NCI-H2171 treated with DMSO at 0.1 percent for 48 hours (cell line): ENCODE results near the gene CHID1.

Experiments
- DNase-seq: peaks from one replicate; lab custom pipeline; 2025; lab: John Stamatoyannopoulos, UW

The CHID1 gene

DNA sequence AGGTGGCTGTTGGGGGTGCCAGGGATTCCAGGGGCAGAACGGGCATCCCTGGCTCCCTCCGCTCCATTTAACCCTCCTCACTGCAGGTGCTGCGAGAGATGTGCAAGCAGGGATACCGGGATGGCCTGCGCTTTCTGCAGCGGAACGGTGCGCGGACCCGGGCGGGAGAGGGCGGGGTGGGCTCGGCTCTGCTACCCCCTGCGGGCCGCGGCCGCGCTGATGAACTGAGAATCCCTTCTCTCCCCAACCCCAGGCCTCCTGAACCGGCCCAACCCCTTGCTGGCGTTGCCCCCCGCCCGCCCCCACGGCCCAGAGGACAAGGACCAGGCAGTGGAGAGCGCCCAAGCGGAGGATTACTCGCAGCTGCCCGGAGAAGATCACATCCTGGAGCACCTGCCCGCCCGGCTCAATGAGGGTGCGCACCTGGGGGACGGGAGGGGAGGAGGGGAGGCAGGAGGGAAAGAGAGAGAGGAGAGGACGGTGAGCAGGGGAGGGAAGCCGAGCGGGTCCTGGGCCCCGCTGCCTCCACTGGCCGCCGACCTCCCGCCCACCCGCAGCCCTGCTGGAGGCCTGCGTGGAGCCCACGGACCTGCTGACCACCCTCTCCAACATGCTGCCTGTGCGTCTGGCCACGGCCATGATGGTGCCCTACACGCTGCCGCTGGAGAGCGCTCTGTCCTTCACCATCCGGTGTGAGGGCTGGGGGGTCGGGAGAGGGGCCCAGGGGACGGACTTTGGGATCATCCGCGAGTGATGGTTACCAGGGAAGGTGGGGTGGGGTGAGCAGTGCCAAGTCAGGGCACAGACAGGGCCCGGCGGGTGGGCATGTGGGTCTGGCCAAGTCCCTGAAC, 86.9 kb downstream of the CHID1 start:
- DNase-seq = no peak

DNA sequence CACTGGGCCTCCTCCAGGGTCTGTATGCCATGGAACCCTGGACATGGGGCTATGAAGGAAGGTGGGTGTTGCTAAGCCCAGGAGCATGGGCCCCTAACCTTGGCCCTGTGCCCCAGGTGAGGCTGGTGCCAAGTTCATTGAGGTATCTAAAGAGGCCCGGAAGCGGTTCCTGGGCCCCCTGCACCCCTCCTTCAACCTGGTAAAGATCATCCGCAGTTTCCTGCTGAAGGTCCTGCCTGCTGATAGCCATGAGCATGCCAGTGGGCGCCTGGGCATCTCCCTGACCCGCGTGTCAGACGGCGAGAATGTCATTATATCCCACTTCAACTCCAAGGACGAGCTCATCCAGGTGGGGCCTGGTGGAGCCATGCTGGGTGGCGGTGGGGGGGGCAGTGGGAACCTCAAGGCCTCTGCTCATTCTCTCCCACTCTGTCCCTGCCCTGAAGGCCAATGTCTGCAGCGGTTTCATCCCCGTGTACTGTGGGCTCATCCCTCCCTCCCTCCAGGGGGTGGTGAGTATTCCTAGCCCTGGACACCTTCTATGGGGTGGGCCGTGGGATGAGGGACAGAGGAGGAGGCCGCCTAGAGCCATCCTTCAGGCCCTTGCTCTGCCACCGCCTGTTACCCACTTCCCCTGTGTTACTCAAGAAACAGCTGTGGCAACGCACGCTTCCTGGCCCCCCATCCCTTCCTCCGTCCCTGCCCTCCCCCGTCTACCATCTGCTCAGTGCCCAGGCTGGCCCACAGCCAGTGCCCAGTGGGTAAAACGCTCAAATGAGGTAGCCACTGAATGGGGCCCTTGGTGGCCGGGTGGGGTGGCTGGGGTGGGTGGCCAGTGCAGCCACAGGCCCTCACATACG, 88.9 kb downstream of the CHID1 start:
- DNase-seq = no peak

DNA sequence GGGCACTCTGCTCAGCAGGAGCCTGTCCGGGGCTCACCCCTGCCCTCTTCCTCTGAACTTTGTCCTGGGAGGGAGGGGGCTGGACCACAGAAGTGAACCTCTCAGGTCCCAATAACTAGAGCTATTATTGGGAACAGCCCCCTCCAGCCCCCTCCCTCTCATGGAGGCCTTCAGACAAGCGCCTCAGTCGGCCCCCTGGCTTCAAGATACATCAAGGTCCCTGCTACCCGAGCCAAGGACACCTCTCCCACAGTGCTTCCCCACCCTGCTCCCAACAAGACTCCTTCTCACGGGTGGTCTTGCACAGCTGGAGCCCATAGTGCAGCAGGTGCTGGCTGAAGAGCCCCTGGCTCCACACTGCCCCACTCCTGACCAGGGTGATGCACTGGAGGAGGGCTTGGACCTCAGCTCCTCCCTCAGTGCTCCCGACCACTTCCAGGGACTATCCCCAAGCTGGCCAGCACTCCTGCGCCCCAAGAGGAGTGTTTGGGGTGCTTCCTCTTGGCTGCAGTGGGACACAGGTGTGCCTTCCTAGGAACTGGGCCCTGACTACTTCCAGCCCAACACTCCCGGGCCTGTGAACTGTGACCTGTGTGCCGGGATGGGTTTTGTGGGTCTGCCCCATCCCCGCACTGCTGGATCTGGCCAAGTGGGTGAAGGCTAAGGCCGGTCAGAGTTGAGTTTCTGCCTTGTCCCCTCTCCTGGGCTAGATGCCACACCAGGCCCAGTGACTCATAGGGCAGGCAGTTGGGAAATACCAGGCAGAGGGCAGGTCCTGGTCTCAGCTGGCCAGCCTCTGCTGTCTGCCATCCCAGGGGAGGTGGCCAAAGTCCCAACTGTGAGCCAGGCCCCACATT, 89.7 kb downstream of the CHID1 start:
- DNase-seq = no peak

DNA sequence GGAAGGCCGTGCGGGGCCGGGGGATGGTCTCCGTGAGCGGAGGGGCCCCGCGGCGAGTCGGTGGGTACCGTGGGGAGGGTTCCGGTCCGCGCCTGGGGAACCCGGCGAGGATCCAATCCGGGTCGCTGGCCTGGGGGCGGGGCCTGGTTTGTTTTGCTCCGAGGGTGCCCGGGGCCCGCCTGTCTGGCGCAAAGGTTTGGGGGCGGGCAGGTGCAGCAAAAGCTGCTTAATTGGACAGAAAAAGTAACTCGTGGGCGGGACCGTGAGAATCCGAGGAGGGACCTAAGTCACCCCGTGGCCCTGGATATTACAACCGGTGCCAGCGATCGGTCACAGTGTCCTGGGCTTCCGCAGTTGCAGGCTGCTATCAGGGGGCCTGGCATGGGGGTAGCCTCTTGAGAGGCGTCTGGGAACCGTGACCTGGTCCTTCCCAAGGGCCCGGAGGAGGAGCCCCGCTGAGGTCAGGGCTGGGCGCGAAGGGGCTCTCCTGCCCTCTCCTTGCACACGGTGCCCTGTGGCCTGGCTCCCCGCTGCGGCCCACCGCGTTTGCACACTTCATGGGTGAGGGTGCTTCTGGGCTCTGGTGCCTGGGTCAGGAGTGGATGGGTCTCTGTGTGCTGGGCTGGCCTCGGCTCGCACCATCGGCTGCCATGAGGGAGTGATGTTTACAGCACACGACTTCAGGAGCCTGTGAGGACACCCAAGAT, 90.5 kb downstream of the CHID1 start:
- DNase-seq = peak; percentile 47

DNA sequence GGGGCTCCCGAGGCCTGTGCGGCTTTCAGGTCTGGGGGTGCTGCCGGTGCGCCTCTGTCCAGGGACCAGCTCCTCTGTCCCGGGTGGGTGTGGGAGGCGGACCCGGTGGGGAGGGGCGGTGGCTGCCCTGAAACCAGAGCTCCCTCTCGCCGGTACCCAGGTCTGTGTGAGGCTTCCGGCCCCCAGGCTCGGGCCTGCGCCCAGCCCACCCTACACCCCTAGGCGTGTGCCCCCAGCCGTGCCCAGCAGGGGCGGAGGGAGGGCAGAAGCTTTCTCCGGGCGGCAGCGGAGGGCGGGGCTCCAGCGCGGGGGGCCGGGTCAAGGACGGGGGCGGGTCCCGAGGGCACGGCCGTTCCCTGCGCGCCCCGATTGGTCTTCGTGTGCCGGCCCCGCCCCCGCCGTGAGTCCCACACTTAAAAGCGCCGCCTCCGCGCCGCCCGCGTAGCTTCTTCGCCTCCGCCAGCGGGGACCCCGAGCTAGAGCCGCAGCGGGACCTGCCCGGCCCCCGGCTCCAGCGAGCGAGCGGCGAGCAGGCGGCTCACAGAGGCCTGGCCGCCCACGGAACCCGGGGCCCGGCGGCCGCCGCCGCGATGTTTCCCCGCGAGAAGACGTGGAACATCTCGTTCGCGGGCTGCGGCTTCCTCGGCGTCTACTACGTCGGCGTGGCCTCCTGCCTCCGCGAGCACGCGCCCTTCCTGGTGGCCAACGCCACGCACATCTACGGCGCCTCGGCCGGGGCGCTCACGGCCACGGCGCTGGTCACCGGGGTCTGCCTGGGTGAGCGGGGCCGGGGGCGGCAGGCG, 91.3 kb downstream of the CHID1 start:
- peak; percentile 67 for DNase-seq

DNA sequence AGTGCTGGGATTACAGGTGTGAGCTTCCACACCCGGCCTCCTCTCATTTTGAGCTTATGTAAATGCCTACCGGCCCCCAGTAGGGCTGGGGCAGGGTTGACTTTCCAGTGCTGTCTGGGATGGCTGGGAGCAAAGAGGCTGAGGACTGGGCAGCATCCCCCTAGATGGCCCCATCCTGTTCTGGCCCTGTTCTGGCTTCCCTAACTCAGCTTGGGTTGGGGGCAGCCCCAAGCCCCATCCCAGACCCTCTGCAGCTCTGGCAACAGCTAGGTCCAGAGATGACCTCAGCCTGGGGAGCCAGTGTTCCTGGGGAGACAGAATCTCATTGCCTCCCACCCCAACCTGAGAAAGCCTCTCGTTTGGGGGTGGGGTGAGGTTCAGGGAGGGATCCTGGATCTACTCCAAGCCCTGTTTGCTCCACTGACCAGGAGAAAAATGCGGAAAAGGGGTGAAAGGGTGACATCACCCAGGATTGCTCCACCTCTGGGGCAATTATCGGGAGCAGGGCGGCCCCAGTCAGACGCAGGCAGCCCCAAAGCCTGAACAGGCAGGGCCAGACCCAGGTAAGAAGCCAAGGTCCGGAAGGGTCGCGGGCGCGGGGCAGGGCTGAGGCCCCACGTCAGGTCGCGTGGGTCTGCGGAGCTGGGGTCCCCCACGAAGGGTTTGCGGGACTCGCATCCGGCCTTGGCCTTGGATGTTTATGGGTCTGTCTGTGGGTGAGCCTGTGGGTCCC, 92.0 kb downstream of the CHID1 start, which contains the start of gene PNPLA2:
TSS of gene PNPLA2 (plus strand) at position 519 of the 733 bp plus-strand sequence. CDS start 805 bp downstream, outside the sequence.
- no peak for DNase-seq
